GM04503 (cell line): ENCODE results near the gene NDUFA6.
"Not testable (repeated sequence)": the region's sequence is repeated elsewhere in the genome, so short reads cannot be mapped to it uniquely, and the experiment has no call there.

Source experiments
- DNase-seq: peaks from one replicate; pipeline ENCODE4 v3.0.0-alpha.2; 2012; ENCODE audit warnings: low read depth

Gene NDUFA6

DNA sequence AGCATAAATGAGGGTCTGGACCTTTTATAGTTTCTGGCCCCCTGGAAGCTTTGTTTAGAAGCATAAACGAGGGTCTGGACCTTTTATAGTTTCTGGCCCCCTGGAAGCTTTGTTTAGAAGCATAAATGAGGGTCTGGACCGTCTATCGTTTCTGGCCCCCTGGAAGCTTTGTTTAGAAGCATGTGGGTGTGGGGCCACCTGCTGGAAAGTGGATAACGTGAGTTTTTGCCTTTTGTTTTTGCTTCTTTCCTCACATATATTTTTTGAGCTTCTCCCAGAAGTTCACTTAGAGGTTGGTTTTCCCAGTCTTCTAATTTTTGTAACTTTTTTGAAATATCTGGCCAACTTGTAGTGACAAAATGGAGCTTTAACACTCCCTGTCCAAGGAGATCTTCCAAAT lies 22.2 kb upstream of the NDUFA6 start:
- not testable (repeated sequence) for DNase-seq

DNA sequence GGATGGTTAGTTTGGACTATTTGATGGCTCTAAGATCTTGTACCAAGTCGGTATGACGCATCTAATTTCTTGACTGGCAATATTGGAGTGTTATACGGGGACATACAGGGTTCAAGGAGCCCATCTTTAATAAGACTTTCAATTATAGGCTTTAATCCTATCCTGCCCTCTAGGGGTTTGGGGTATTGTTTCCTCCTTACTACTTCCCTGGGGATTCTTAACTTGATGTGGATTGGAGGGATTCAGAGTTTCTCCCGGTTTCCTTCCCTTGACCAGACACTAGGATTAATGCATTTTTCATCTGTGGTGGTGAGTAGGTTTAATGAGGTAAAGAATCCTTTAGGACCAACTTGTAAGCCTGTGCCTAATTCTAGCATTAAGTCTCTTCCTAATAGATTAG lies 21.2 kb upstream of the NDUFA6 start:
- DNase-seq: no peak

DNA sequence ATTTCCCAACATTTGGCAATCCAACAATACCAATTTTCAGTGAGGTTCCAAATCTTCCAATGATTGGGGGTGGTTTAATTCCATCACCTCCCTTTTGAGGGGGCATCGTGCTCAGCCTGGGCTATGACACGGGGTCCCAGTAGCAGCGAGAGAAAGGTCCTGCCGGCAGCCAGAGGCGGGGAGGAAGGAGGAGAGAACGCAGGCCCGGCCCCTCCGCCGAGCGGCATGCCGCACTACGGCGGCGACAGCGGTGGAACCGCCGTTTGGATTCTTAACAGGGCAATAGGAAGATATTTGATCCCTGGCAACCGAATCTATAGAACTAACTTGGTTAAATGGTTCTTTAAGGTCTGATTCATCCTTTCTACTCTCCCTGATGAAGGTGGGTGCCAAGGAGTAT lies 18.3 kb upstream of the NDUFA6 start:
- no peak for DNase-seq

DNA sequence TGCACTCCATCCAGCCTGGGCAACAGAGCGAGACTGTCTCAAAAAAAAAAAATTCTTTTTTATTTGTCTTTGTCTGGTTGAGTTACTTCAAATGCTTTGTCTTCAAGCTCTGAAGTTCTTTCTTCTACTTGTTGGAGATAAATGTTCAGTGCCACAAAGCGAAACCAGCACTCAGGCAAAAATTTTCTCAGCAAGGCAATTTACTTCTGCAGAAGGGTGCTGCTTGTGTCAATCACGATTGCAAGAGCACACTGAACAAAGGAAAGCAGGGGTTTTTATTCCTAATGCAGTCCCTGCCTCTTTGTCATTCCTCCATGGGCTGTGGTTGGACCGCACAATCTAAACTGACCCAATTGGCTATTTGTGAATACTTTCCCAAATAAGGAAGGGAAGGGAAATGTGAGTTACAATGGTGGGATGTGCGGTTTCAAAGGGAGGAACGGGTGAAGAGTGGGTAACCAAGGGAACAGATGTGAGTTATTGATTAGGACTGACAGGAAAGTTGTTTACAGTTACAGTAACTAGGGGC lies 13.8 kb upstream of the NDUFA6 start:
- not testable (repeated sequence) for DNase-seq

DNA sequence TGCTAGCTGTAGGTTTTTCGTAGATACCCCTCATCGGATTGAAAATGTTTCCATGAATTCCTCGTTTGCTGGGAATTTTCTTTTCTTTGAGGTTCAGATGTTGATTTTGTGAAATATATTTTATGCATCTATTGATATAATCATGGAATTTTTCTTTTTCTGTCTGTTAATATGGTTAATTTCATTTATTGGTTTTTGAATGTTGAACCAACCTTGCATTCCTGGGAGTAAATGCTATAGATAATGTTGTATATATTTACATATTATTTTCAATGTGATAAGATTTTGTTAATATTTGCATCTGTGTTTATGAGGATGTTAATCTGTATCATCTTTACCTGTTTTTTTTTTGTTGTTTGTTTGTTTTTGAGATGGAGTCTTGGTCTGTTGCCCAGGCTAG lies 10.6 kb upstream of the NDUFA6 start:
- DNase-seq: no peak

DNA sequence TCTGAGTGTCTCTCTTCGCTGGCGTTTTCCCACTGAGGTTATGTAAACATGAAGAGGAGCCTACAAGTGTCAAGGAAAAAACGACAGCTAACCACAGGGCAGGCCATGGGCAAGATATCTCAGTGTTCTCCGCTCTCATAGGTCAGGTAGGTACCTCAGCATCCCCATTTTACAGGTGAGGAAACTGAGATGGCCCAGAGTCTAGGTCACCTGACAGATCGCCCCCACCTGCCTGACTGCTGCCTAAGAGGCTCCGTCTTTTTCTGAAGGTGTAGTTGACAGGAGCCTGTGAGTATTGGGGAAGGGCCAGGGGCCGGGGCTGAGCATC lies 847 bp upstream of the NDUFA6 start:
- DNase-seq: no peak

- DNase-seq: no peak
Observed at GRCh38 chr22:42086051-42086450, 4.5 kb downstream of the NDUFA6 start.

GRCh38 chr22:42084874-42085273 lies 5.7 kb downstream of the NDUFA6 start:
- no peak for DNase-seq

DNA sequence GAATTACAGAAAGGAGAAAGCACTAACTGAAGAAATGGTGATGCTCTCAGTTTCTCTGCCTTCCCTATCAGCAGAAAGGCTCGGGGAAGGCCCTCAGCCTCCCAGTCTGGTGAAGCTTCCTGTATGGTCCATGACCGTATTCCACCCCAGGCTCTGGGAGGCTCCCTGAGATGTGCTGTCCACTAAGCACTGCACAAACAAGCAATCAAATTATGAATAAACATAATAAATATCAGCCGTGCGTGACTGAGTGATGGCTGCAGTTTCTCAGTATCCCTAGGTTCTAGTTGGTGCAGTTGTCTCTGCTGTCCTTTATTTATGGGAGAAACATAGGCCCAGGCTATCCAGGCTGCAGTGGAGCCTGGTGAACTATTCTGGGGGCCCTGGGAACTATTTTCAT lies 7.5 kb downstream of the NDUFA6 start:
- no peak for DNase-seq

DNA sequence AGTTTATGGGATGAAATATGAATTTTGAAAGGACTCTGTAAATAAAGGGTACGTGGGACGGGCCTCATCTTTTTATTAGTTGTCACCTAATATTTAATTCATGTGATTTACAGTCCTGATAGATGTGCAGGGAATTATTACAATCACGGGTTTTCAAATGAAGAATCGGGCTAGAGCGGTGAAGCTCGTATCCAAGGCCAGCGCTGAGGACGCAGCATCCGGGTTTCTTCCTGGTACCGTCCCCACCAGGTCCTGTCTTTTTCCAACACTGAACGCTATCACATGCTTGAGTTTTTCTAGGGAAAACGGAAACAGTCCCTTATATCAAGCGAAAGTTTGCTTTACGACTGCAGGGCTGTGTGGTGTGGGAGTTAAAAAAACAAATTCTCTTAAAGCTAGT lies 10.3 kb downstream of the NDUFA6 start:
- DNase-seq: no peak

DNA sequence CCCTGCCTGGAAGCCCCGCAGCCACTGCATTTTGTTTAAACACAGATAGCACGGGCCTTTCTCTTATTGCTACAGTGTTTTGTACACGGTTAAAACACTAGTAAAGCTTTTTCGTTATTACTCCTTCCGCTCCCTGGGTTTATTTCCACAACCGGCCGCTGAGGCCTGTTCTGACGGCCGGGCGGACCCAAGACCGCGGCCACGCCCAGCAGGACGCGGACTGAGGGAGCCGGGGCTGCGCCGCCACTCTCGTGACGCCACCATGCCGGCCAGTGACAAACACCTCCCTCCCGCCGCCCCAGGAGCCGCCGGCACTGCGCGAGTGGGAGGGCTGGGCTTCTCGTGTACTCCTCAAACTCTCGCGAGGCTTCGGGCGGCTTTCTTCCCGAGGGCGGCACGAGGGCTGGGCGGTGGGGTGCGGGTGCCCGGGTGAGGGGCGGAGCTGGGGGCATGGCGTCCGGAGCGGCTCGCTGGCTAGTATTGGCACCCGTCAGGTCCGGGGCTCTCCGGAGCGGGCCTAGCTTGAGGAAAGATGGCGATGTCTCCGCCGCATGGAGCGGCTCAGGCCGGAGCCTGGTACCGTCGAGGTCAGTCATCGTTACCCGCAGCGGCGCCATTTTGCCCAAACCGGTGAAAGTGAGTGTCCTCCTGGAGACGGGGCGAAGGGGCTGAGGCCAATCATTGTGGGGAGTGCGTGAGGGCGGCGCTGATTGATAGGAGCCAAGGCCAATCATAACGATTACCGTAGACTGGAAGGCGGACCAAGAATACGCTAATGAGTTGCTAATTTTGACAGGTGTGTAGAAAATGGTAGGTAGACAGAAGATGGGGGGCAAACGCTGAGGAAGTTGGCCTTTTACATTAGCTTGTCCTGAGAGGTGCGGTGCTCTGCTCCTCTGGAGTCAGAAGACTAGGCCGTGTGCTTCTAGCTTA lies 11.0 kb downstream of the NDUFA6 start, which contains the start of gene SMDT1:
Gene SMDT1, plus strand, starts transcription at position 382 of the 933 bp plus-strand sequence. Its CDS starts 69 bp downstream, at position 451.
- DNase-seq: peak; percentile 84

DNA sequence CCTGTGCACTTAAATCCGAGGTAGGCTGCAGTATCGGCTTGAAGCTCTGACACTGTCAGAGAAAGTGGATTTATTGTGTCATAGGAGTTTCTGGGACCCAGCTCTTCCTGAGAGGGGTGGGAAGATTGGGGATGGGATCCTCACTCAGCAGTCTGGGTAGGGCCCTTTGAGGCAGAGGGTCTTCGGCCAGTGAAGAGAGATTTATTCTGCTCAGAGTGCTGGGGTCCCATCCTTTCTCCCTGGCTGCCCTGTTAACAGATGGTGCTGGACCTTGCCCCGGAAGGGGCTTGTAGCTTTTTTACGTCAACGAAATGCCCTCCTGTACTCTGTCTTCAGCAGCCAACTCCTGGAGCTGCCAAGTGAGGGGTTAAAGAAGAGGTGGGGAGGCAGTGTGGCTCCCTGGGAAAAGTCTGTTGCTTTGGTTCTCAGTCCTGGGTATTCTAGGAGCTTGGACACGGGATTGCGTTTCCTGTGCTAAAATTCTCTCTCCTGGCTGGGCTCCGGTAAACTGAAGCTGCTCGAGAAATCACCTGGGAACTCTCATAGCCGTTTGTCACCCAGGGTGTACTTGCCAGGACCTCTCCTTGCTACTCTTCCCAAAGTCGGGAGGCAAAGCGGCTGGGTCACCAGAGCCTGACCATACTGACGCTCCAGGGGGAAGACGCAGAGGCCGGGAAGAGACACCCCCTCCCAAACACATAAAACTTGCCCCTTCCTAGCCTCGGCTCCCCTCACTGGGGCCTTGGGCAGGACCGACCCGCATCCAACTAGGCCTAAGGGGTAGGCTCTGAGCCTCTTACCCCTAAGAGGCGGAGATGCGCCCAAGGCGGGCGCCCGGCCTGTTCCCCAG lies 11.9 kb downstream of the NDUFA6 start:
- no peak for DNase-seq

GRCh38 chr22:42077486-42078125 lies 13.0 kb downstream of the NDUFA6 start:
- no peak for DNase-seq

DNA sequence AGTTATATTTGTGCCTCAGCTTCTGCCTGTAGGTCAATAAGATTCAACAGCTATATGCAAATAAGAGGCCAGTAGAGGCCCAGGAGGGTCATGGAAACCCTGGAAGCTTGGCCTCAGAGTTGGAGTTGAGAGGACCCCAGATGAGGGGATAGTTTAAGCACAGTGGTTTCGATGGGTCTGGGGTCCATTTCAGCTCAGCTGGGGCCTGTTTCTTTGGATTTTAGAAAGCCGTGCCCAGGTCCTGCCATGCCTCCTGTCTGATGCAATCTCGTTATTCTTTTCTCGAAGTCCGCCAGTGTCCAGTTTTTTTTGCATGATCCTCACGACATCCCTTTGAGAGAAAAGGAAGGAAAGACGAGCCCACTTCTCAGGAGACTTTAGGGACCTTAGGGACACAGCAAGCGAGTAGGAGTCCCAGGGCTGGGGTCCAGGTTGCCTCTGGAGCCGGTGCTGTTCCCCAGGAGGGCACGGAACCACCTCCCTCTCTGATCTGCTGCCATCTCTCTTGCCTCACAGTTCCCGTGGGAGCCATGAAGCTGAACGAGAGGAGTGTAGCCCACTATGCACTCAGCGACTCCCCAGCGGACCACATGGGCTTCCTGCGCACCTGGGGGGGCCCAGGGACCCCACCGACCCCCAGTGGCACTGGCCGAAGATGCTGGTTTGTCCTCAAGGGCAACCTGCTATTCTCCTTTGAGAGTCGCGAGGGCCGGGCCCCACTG lies 13.6 kb downstream of the NDUFA6 start:
- no peak for DNase-seq

DNA sequence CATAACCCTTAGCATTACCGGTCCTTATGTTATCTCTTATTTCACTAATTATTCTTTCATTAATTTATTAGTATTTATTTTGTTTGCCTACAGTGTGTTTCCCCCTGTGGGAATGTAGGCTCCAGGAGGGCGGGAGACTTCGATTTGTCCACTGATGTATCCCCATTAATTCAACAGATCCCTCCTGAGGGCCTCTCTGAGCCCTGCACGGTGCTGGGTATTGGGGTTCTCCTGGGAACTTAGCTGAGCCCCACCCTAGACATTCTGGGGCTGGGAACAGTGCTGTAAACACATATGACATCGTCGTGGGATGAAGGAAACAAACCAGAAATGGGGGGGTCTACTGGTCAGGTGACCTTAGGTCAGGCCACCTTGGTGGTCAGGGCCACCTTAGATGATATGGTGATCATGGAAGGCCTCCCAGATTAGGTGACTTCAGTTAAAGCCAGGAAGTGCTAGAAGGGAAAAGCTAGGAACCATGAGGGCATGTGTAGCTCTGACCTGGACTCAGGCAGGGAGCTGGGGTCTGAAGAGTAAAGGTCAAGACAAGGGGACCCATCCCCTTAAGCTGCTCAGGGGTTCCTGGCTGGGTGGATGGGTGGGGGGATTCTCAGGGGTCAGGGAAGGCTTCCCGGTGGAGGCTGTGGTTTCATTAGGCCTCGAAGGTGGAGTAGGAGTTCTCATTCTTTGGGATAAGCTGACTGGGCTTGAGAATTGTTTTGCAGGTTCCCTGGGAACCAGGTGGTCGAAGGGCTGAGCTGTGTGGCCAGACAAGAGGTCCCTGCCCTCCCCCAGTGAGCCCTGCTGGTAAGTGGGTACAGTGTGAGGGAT lies 15.5 kb downstream of the NDUFA6 start:
- DNase-seq: no peak

- no peak for DNase-seq
Observed at GRCh38 chr22:42074132-42074811, 16.3 kb downstream of the NDUFA6 start, which contains the start of gene PHETA2. TSS of gene PHETA2 (plus strand) at chr22:42074248. CDS start at chr22:42077294, 3,046 bp downstream.

DNA sequence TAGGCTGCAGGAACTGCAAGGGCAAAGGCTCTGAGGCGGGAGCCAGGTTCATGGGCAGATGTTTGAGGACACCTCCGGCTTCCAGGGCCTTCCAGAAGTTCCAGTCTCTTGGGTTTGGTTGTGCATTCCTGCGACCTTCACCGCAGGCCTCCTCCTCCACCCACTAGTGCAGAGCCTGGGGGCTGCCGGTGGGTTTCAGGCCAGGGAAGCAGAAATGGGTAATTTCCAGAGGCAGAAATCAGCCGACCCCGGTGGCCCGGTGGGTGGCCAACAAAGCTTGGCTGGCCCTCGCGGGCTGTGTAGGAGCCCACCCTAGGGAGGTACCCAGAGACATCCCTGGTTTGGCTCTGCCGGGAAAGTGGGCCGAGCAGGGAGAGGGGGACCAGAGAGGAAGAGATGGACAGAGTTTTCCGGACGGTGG lies 16.9 kb downstream of the NDUFA6 start:
- DNase-seq: no peak

DNA sequence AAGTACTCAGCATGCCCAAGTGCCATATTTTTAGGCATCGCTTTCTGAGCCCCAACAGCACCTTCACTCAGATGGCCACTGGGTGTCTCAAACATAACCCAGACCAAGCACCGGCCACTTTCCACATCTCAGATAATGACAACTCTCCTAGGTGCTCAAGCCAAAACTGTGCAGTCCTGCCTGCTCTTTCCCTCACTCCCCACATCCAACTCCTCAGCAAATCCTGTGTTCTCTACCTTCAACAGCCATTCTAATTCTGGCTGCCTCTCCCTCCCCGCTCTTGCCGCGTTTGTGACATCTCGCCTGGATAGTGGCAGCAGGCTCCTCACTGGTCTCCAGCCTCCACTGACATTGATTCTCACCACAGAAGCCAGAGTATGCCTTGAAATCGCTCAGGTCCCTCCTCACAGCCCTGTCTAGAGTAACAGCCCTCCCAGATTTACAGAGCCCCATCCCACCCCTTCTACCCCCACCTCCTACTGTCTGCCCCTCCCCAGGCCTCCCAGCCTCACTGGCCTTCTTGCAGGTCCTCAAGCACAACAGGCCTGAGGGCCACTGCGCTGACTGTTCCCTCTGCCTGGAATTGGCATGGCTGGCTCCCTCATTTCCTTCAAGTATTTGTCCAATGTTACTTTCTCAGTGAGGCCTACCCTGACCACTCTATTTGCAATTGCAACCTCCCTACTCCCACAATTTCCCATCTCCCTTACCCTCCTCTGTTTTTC lies 17.8 kb downstream of the NDUFA6 start:
- DNase-seq: no peak

GRCh38 chr22:42071508-42071907 lies 19.1 kb downstream of the NDUFA6 start:
- DNase-seq: not testable (repeated sequence)
